Measurements from ENCODE around the gene ALG9.
"Not testable (repeated sequence)": the region's sequence is repeated elsewhere in the genome, so short reads cannot be mapped to it uniquely, and the experiment has no call there.

The ALG9 gene, protein sequence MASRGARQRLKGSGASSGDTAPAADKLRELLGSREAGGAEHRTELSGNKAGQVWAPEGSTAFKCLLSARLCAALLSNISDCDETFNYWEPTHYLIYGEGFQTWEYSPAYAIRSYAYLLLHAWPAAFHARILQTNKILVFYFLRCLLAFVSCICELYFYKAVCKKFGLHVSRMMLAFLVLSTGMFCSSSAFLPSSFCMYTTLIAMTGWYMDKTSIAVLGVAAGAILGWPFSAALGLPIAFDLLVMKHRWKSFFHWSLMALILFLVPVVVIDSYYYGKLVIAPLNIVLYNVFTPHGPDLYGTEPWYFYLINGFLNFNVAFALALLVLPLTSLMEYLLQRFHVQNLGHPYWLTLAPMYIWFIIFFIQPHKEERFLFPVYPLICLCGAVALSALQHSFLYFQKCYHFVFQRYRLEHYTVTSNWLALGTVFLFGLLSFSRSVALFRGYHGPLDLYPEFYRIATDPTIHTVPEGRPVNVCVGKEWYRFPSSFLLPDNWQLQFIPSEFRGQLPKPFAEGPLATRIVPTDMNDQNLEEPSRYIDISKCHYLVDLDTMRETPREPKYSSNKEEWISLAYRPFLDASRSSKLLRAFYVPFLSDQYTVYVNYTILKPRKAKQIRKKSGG

DNA sequence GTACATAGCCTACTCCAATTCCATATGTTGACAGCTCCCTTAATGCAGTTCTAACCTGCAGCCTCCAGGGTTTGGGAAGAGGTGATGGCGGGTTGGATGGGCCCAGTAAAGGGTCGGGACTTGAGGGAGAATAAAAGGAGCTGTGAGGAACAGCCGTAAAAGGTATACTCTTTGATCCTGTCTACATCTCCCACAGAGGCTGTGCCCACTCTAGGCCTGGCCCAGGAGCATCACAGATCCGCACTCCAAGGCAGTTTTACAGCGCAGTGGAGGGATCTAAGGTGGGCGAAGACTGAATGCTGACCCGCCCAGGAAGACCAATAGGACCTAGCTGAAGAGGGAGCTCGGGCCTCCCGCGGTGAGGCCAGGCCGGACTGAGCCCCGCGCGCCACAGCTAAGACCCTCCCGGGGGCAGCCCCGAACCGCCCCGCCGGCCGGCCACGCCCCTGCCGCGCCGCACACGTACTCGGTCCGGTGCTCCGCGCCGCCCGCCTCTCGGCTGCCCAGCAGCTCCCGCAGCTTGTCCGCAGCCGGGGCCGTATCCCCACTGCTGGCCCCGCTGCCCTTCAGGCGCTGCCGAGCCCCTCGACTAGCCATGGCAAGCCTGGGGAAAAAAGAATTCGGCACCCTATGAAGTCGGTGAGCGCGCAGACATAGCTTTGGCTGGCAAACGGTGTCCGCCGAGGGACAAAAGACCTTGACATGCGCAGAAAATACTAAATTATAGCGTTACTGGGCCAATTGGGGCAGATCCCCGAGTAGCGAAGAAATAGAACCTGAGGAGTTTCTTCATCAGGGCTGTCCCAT, at the start of gene ALG9:
Gene ALG9, minus strand, starts transcription at position 696 of the 807 bp plus-strand sequence. Its CDS starts 99 bp downstream, at position 597.
- peak; percentile 70 for DNase-seq

DNA sequence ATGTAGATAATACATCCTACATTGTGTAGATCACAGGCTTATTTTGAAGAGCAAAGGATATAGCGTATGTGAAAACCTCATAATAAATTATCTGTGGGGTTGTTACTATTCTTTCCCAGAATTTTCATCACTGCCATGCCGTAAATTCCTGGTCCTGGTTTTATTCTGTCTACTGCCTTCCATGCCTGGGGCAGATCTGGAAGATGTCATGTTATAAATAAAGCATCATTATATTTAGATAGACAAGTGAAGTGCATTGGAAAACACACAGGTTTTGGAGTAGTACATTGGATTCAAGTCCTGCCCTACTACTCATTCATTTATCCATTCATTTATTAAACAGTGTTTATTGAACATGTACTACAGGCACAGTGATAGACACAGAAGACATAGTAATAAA, 49.5 kb upstream of the ALG9 start:
- no peak for DNase-seq

DNA sequence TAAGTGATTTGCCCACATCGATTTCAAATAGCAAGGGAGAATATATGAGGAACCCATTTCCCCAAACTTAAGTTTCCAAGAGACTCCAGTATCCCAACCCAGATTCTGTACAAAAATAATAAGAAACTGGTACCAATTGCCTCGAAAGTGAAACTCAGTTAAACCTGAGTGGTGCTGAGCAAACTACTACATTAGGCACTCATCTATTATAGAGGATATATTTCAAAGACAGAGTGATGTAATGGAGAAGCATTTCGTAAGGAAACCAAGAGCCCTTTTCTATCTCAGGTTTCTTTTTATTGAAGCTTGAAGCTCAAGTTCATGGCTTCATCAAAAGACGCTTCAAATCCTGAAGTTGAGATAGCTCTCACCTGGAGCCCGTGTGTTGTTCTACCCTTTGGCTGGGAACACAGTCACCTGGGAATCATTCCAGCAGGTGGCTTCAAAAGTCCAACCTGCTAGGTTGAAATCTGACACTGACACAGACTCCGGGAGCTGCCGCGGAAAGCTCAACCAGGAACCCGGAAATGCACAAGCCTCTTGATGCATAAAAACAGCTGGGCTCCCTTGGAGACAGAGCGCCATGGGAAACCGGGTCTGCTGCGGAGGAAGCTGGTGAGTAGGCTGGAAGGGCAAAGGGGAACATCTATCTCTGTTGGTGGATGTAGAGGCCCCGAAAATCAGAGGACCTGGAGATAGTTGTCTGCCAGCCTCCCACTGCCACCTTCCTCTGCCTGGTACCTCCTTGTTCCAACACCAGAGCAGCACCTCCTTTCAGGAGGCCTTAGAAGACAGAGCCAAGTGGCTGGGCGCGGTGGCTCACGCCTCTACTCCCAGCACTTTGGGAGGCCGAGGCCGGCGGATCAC, 47.2 kb upstream of the ALG9 start, which contains the start of gene C11orf52:
Gene C11orf52, plus strand, starts transcription at position 524 of the 867 bp plus-strand sequence. Its CDS starts 60 bp downstream, at position 584.
- peak; percentile 97 for DNase-seq

DNA sequence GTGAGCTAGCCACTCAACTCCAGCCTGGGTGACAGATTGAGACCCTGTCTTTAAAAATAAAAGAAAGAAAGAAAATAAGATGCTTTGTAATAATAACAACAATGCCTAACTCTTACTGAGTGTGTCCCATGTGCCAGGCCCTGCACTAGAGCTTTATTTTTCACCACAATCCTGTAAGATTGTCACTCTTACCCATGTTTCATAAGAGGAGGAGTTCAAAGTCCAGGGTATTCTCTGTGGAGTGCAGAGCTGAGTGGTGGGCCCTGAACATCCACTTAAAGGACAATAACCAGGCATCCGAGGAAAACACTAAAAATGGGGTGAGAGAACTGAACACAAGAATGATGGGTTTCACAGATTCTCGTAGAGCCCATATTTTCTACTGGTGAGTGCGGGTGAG, 46.4 kb upstream of the ALG9 start:
- no peak for DNase-seq

DNA sequence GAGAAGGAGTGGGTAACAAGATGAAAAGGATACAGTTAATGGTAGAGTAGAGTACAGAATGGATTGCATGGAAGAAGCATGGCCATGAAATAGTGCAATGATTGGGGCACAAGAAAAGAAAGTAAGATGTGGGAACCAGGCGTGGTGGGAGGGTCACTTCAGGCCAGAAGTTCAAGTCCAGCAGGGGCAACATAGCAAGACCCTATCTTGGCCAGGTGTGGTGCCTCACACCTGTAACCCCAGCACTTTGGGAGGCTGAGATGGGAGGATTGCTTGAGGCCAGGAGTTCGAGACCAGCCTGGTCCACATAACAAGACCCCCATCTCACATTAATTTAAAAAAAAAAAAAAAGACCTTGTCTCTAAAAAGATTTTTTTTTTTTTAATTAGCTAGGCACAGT, 45.9 kb upstream of the ALG9 start:
- DNase-seq = no peak

DNA sequence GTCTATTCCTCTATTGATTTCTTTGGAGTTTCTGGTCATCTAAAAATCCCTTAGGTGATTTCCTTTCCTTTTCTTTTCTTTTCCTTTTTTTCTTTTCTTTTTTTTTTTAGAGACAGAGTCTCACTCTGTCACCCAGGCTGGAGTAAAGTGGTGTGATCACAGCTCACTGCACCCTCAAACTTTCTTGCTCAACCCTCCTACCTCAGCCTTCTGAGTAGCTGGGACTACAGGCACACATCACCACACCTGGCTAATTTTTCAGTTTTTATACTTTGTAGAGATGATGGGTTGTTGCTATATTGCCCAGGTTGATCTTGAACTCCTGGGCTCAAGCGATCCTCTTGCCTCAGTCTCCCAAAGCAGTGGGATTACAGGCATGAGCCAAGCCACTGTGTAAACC, 45.4 kb upstream of the ALG9 start:
- DNase-seq = no peak

DNA sequence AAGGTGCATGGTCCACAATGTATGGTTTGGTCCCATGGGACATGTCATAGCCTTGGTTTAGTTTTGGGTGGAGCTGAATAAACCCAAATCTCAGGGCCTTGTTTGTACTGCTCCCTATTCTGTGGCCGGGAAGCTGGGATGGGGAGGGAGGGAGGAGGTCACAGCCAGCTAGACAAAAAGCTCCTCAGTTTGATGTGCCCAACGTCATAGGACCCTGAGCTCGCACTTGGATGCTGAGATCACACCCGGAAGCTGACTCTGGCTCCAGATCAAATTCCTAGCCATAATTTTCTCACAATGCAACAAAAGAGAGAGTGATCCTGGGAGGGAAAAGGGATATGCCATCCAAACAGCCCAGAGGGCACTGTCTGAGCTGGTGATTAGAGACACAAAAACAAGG, 42.6 kb upstream of the ALG9 start:
- DNase-seq = no peak

DNA sequence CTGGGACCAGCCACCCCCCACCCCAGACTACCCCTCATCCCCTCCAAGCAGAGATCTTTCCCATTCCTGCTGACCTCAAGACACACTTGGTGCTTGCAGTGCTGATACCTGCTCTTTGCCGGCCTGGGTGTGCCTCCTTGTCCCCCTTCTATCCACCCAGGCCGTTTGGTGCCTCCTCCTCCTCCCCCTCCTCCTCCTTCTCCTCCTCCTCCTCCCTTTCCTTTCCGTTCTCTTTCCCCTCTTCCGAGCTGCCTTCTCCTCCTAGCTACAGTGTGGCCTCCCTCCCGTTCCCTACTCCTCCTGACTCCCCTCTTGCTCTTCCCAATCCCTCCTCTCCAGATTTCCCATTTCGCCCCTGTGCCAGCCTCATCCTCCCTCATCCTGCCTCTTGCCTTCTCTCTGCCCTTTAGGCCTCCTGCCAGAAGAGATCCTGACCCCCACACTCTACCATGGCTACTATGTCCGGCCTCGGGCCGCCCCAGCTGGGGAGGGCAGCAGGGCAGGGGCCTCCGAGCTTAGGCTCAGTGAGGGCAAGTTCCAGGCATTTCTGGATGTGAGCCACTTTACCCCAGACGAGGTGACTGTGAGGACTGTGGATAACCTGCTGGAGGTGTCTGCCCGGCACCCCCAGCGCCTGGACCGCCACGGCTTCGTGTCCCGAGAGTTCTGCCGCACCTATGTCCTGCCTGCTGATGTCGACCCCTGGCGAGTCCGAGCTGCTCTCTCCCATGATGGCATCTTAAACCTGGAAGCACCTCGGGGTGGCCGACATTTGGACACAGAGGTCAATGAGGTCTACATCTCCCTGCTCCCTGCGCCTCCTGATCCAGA, 41.9 kb upstream of the ALG9 start:
- DNase-seq = no peak

DNA sequence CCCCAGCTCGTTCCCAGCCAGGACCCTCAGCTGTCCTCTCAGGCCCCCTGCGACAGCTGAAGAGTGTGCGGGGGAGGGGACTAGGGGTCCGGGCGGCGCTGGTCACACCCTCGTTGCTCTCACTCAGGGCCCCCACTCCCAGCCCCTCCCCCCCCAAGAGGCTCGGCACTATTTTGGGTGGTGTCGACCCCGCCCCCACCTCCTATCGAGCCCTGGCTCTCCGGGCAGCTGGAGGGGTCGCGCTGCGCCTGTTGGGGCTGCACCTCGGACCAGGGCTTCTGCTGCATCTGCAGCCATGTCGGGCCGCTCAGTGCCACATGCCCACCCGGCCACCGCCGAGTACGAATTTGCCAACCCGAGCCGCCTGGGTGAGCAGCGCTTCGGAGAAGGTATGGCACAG, 41.2 kb upstream of the ALG9 start, which contains the start of gene HSPB2:
Gene HSPB2, plus strand, starts transcription at position 200 of the 400 bp plus-strand sequence. Its CDS starts 96 bp downstream, at position 296.
- DNase-seq = no peak

DNA sequence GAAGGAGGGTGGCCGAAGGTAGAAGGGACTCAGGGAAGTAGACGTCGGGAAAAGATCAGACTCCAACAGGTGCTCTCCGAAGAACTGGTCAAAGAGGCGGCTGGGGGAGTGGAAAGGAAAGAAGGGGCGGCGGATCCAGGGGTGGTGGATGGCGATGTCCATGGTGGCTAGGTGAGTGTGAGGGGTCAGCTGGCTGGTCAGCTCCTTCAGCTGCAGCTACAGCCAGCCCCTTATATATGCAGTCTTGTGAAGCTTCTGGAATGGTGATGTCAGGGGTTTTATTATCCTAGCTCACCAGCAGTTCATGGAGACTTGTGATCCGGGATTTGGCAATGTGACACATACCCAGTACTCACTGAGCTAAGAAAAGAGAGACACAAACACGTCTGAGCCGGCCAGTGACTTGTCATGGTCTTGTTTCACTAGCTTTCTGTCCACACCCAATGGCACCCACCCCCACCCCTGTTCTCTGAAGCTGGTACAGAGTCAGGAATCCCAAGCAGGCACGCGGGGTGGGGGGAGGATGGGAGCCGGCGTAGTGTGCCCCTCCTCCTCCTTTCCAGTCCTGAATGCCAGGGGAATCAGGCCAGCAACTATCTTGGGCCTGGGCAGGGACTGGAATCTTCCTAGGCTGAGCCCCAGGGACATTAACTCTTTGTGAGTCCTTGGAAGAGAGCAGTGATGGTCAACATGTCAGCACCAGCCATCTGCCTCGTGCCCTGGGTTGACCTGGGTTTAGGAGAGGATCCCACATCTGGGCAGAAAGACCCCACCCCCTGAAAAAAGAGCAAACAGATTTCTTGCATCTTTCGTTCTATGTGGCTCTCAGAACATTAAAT, 40.4 kb upstream of the ALG9 start, which contains the start of gene CRYAB:
Gene CRYAB, minus strand, starts transcription at position 208 of the 839 bp plus-strand sequence. Its CDS starts 46 bp downstream, at position 162.
- DNase-seq = no peak

DNA sequence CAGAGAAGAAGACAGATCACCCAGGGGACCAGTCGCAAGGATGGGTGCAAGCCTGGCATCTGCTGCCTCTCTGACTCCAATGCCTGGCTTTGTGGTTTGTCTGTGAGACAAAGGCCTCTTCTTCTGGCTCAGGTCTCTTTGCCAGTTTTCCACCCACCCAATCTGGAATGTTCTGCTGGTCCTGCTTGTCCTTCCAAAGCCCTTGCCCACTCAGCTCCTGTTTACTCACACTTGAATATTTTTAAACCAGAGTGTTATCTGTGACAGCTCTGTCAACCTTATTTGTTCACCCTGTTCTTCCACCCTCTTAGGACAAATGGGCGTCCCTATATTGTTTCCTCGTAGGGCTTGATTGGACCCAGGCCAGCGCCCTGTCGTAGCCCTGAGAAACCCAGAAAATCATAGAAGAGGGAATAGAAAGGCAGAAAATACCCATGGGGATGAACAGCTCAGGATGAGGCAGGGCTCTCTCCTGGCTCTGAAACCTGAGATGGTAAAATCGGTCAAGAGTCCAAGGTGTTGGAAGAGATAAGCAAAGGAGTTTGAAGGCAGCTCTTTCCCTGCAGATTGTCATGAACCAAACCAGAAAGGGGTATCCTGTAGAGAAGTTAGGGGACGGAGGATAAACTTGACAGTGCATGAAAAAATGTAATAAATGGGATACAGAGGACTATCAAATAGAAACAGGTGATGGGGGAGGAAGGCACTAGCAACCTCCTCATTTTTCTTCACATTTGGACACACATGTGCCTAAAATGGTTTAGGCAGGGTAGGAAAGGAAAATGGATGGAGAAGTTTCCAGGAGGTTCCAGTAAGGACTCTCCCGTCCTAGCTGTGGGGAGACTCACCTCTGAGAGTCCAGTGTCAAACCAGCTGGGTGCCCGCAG, 39.5 kb upstream of the ALG9 start:
- DNase-seq = peak; percentile 14

DNA sequence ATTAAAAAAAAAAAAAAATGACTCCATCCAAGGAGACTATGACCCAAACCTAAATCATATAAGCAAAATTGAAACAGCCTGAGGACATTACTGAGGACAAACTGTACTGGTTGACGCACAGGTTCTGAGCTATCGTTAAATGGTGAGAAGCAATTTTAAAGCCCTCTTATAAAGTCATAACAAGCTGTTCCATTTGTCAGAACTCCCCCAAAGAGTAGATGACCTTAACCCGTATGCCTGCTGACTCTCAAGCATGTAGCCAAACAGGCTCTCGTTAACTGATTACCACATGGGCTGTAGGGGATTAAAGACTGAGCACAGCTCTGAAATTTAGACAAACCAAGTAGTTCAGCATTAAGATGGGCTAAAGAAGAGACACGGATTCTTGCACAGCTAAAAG, 38.0 kb upstream of the ALG9 start:
- no peak for DNase-seq

DNA sequence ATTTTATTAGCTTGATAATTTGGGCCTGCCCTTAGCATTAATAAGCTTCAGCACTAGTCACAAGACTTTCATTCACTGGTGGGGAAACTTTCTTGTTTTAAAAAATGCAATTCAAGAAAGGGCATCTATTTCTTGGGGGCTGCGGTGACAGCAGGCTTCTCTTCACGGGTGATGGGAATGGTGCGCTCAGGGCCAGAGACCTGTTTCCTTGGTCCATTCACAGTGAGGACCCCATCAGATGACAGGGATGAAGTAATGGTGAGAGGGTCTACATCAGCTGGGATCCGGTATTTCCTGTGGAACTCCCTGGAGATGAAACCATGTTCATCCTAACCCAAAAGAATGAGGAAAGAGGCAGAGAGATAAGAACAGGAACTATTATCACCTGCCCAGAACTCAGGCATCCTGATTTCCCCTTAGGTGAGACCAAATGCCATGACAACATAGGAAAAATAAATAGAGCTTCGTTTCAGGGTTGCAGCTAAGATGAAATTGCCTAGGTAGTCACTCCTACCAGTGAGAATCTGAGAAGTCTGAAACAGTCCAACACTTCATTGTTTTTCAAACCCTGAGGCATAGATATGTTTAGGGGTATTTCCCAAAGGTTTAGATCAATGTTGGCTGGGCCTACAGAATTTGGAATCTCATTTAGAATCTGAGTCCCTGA, 37.4 kb upstream of the ALG9 start:
- DNase-seq = no peak

DNA sequence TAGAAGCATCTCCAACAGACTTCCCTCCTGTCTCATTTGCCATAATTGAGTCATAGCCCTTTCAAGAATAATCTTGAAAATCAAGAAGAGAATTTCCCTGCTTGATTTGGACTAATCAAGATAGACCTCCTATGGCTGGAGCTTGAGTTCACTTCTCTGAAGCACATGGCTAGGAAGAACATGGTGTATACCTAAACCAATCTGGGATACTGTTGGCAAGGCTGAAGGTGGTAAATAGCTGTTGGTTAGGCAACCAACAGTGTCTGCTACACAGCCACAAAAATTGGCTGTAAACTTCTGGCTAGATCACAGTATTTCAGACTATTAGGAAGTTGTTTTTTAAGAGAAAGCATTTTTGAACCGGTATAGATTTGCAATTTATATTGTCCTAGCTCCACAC, 35.3 kb upstream of the ALG9 start:
- no peak for DNase-seq

DNA sequence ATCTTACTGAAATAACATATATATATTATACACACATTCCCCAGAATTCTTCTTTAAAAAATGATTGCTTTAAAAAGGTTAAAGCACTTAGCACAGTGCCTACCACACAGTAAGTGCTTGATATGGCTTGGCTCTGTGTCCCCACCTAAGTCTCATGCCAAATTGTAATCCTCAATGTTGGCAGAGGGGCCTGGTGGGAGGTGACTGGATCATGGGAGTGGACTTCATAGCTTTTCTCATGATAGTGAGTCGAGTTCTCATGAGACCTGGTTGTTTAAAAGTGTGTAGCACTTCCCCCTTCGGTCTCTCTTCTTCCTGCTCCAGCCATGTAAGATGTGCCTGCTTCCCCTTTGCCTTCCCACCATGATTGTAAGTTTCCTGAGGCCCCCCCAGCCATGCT, 34.0 kb upstream of the ALG9 start:
- DNase-seq = no peak

DNA sequence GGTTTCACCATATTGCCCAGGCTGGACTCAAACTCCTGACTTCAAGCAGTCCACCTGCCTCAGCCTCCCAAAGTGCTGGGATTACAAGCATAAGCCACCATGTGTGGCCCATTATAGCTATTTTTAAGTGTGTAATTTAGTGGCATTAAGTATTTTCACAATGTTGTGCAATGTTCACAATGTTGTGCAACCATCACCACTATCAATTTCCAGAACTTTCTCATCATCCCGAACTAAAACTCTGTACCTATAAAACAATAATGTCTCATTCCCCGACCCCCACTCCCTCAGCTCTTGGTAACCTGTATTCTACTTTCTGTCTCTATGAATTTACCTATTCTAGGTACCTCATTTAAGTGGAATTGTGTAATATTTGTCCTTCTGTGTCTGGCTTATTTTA, 15.5 kb upstream of the ALG9 start:
- DNase-seq = no peak

DNA sequence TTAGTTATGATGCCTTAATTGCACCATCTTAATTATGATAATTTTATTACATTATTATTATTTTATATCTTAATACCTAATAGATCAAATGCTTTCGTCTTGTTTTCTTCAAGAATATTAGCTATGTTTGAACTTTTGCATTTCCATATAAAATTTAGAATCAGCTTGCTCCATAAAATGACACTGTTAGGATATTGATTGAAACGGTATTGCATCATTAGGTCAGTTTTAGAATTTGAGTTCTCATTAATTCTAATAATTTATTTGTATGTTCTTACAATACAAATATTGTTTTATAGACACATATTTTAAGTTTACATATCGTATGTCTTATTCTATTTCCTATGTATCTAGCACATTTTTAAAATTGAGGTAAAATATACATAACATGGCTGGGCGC, 14.7 kb upstream of the ALG9 start:
- DNase-seq = no peak

DNA sequence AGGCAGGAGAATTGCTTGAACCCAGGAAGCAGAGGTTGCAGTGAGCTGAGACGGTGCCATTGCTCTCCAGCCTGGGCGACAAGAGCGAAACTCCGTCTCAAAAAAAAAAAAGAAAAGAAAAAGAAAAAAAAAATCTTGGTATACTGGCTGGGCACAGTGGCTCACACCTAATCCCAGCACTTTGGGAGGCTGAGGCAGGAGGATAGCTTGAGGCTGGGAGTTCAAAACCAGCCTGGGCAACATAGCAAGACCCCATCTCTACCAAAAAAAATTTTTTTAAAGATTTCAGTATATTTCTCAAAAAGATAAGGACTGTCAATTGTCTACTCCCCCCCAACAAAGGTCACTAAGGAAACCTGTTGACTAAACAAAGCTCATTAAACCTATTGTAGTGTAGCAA, 13.7 kb upstream of the ALG9 start:
- not testable (repeated sequence) for DNase-seq

DNA sequence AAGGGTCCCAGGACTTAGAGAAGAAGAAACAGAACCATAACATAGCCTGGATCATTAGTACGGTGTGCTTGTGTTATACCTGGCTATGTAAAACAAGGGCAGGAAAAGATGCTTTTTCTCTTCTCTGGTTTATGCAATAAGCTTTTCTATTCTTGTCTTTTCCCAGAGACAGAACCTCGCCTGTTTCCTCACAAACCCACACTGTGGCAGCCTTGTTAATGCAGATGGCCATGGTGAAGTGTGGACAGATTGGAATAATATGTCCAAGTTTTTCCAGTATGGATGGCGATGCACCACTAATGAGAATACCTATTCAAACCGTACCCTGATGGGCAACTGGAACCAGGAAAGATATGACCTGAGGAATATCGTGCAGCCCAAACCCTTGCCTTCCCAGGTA, 10.8 kb upstream of the ALG9 start:
- DNase-seq = no peak

All from NCI-H510A treated with DMSO at 0.1 percent for 48 hours (cell line).